Astrocyte (in vitro differentiated cells and primary cell): ENCODE results near the gene UNC45B.

Experiments
- EZH2 ChIP-seq: IDR thresholded peaks from 2 replicates; pipeline ENCODE4 v1.6.1; 2012; ENCODE audit warnings: mild to moderate bottlenecking, low read length, inconsistent platforms; ENCODE audit not compliant: insufficient read depth
- TF ChIP-seq, protein P1 (sequence below): IDR thresholded peaks from 2 replicates; pipeline ENCODE4 v1.5.1; 2011; ENCODE audit warnings: low read depth, mild to moderate bottlenecking, inconsistent platforms, low read length, moderate library complexity; ENCODE audit not compliant: insufficient read depth

DNA sequence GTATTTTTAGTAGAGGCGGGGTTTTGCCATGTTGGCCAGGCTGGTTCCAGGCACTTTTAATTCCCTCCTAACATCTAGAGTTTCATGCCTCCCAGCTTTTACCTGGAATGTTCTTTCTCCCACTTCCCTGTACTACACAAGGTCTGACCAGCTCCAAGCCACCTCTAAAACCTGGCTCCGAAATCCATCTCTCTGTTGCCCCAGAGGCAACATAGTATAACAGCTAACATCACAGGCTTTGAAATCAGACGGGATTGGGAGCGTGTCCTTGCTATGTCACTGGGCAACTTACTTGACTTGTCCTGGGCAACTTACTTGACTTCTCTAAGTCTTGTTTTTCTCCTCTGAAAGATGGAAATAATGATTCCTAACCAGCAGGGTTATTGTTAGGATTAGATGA is 15.1 kb downstream of the UNC45B start:
- TF ChIP-seq, protein P1, sequence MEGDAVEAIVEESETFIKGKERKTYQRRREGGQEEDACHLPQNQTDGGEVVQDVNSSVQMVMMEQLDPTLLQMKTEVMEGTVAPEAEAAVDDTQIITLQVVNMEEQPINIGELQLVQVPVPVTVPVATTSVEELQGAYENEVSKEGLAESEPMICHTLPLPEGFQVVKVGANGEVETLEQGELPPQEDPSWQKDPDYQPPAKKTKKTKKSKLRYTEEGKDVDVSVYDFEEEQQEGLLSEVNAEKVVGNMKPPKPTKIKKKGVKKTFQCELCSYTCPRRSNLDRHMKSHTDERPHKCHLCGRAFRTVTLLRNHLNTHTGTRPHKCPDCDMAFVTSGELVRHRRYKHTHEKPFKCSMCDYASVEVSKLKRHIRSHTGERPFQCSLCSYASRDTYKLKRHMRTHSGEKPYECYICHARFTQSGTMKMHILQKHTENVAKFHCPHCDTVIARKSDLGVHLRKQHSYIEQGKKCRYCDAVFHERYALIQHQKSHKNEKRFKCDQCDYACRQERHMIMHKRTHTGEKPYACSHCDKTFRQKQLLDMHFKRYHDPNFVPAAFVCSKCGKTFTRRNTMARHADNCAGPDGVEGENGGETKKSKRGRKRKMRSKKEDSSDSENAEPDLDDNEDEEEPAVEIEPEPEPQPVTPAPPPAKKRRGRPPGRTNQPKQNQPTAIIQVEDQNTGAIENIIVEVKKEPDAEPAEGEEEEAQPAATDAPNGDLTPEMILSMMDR, result no peak
- TF ChIP-seq EZH2, result no peak
